Stimulated activated naive CD8-positive, alpha-beta T cell treated with anti-CD3 and anti-CD28 coated beads, Interleukin-15, Interleukin-2, amounts not matched to agents 100 U/mL and 50 U/mL, for 24 hours (primary cell): ENCODE measurements around the gene CPVL.

Experiments used
- ATAC-seq: fragments of 150-1000 bp; cut with Tn5 transposase; one replicate; pipeline ENCODE4 v1.10.0; 2021
- DNase-seq: peaks from one replicate; pipeline ENCODE4 v3.0.0; 2021

The CPVL gene

GRCh38 chr7:29000717-29001076 is 145.6 kb downstream of the CPVL start:
- DNase-seq (no peak), ATAC-seq (no peak)

GRCh38 chr7:28999895-29000716 is 146.2 kb downstream of the CPVL start:
- no peak for ATAC-seq

GRCh38 chr7:28999427-28999826 is 146.9 kb downstream of the CPVL start:
- ATAC-seq (no peak), DNase-seq (no peak)

More at GRCh38 chr7:28999895-29000716, 146.2 kb downstream of the CPVL start:
- no peak for DNase-seq

- ATAC-seq (no peak), DNase-seq (no peak)
Measured at GRCh38 chr7:28998105-28998504, 148.2 kb downstream of the CPVL start.

- DNase-seq (no peak), ATAC-seq (no peak)
Measured at GRCh38 chr7:28996836-28997235, 149.5 kb downstream of the CPVL start.

- DNase-seq (no peak), ATAC-seq (no peak)
Measured at GRCh38 chr7:28993371-28993770, 153.0 kb downstream of the CPVL start.

GRCh38 chr7:28992798-28993197 is 153.5 kb downstream of the CPVL start:
- ATAC-seq, result no peak
- DNase-seq, result no peak

GRCh38 chr7:28990200-28990960 is 156.0 kb downstream of the CPVL start:
- DNase-seq, result no peak
- ATAC-seq, result no peak

- no peak for ATAC-seq
Measured at GRCh38 chr7:28989211-28989980, 156.9 kb downstream of the CPVL start.

GRCh38 chr7:28988810-28989209 is 157.5 kb downstream of the CPVL start:
- DNase-seq (no peak), ATAC-seq (no peak)

More at GRCh38 chr7:28989211-28989980, 156.9 kb downstream of the CPVL start:
- no peak for DNase-seq

- DNase-seq, result no peak
- ATAC-seq, result no peak
Measured at GRCh38 chr7:28988091-28988490, 158.2 kb downstream of the CPVL start.

GRCh38 chr7:28986765-28987110 is 159.6 kb downstream of the CPVL start:
- no peak for DNase-seq
- no peak for ATAC-seq

GRCh38 chr7:28986028-28986764 is 160.1 kb downstream of the CPVL start:
- DNase-seq (no peak), ATAC-seq (no peak)

- ATAC-seq (no peak), DNase-seq (no peak)
Measured at GRCh38 chr7:28984631-28985030, 161.7 kb downstream of the CPVL start.

GRCh38 chr7:28984217-28984616 is 162.1 kb downstream of the CPVL start:
- DNase-seq (no peak), ATAC-seq (no peak)

- DNase-seq (no peak), ATAC-seq (no peak)
Measured at GRCh38 chr7:28983396-28984190, 162.7 kb downstream of the CPVL start.

- no peak for ATAC-seq
Measured at GRCh38 chr7:28981161-28981465, 165.2 kb downstream of the CPVL start.

GRCh38 chr7:28980451-28981160 is 165.7 kb downstream of the CPVL start:
- ATAC-seq (no peak), DNase-seq (no peak)

More at GRCh38 chr7:28981161-28981465, 165.2 kb downstream of the CPVL start:
- DNase-seq, result no peak

- DNase-seq (no peak), ATAC-seq (no peak)
Measured at GRCh38 chr7:28979776-28980175, 166.6 kb downstream of the CPVL start.

GRCh38 chr7:28977881-28978280 is 168.5 kb downstream of the CPVL start:
- no peak for DNase-seq
- no peak for ATAC-seq

- ATAC-seq (no peak), DNase-seq (no peak)
Measured at GRCh38 chr7:28976022-28976421, 170.3 kb downstream of the CPVL start.
